Forelimb muscle (tissue), 1 donor: Measurements from ENCODE around the gene ATXN7L2. TPM values are rescaled to one million over a fixed set of nuclear protein-coding genes. Genes with fewer than 3 reads are reported as not detected.

Experiments
- DNase-seq: peaks from one replicate; pipeline ENCODE4 v3.0.0-alpha.2; 2013; ENCODE audit warnings: low read depth
- polyA plus RNA-seq: library from polyadenylated mRNA; unstranded; fragments of 120-200 nt; gene quantifications from one replicate; pipeline ENCODE4 v1.2.1, GENCODE V29; 2013; ENCODE audit not compliant: insufficient read length

Gene ATXN7L2
- polyA plus RNA-seq, 1 donor = 38.9 TPM

DNA sequence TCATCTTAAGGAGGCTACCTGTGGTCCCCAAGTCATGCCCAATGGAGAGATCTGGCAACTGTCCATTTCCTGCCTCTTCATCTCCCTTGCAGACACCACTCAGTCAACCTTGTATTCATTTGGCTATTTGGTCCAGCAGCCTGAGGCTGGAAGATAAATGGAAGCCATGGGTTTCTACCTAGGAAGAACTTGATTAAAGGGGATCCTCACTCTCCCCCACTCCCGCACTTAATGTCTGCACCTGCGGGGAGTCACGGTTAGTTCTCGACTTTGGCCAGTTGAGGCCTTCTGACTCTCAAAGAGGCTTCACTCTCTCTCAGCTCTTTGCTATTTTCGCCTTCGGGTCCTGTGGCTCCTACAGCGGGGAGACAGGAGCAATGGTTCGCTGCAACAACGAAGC lies 8.4 kb upstream of the ATXN7L2 start:
- no peak for DNase-seq

- DNase-seq = no peak
Observed at GRCh38 chr1:109476825-109477224, 6.9 kb upstream of the ATXN7L2 start.

DNA sequence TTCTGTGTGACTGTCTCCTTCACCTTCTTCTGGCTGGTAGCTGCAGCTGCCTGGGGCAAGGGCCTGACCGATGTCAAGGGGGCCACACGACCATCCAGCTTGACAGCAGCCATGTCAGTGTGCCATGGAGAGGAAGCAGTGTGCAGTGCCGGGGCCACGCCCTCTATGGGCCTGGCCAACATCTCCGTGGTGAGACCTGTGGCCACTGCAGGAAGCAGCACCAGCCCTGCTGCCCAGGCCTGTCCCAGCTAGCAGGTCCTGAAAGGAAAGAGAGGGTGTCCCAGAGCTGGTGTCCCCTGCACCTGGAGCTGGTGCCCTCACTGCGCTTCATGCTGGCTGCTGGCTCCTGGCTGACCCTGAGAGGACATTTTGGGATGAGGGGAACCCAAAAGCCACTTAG lies 5.9 kb upstream of the ATXN7L2 start:
- no peak for DNase-seq

DNA sequence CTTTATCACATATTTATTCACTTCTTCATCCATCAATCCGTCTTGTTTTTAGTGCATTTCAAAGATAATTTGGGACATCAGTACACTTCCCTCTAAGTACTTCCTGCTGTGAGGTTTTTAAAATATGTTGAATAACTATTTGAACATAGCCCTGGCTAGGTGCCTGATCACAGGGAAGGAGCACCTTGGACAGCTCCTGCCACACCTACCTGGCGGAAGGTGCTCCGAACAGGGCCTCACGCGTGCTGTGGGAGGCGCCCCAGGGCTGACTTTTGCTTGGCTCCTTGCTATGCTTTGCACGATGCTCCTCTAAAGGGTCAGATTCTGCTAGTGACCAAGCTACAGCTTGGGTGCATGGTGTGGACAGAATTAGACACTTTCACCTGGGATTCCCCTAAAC lies 4.9 kb upstream of the ATXN7L2 start:
- no peak for DNase-seq

DNA sequence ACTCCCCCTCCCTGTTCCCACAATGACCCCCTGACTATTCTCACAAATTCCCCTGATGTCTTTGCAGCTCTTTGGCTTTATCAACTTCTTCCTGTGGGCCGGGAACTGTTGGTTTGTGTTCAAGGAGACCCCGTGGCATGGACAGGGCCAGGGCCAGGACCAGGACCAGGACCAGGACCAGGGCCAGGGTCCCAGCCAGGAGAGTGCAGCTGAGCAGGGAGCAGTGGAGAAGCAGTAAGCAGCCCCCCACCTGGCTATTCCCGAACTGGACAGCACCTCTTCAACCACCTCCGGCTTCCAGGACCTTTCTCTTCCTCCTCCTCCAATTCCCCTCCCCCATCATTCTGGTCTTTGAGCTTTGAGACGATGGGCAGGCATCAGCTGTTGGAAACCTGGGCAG lies 4.4 kb upstream of the ATXN7L2 start:
- DNase-seq = no peak

- no peak for DNase-seq
Observed at GRCh38 chr1:109479901-109480300, 3.8 kb upstream of the ATXN7L2 start.

GRCh38 chr1:109481646-109482045 lies 2.1 kb upstream of the ATXN7L2 start:
- no peak for DNase-seq

DNA sequence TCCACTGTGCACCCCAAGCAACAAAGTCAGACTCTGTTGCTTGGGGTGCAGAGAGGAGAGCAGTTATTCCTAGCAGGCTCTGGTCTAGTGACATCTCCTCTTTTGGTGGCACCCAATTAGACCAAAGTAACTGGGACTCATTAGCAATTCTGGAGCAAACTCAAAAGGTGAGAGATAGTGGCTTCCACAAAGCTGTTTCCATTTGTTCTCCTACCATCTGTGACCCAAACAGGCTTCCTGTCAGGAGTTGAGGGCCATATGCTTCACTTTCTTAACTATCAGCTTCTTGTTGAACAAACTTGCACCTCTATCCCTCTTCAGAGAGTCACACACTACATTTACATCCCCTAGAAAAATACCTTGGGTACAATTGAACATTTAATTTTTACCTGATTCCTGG lies 1.5 kb upstream of the ATXN7L2 start:
- DNase-seq = no peak

DNA sequence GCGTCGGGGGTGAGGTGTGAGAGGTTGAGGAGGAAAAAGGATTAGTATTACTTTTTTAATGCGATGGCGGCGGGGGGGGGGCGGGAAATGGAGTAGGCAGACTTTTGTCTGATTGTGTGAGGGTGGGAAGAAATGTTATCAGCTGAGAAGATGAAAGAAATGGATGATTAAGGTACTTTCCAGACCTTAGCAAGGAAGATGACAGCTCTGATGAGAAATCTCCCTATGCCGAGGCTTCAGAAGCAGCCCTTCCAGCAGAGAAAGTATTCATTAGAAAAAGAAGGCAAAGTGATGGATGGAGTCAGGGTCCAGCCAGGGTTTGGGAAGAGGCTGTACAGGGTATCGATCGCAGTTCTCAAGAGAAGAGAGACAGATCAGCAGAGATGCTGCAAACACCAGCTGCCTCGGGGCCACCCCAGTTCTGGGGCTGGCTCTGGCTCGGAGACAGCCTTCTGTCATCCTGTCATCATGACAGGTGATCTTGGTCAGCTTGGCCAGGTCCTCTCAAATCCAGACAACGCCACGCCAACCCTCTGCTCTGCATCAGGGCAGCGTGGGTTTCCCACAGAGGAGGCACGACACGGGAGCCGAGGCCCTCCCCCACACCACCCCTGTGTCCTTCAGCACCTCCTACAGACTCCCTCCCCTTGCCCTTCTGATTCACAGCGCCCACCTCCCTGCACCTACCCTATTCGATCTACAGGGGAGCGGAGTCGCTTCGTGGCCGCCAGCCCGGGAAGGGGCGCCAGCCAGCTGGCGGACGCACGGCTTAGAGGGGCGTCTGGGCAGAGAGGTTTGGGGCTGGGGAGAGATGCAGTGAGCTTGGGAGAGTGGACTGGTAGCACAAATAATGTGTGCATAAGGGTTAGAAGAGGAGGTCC lies 674 bp upstream of the ATXN7L2 start:
- no peak for DNase-seq

DNA sequence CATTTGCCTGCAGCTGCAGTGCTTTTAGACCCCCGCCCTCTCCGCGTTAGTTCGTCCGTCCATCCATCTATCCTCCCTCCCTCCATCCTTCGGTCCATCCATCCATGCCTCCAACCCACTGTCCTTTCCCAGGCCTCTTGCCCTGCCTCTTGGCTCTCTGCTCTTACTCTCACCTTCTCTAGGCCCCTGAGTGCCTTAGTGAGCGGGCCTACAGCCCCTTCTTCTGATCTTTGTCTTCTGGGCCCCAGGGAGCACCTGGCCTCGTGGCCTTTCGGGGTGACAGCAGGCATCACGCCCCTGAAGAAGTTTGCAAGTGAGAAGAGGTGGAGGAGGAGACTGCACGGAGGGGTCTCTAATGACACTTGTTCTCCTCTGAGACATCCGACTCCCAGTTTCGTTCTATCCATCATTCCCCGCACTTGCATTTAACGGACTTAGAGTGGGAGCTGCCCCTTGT lies 842 bp downstream of the ATXN7L2 start:
- DNase-seq = no peak

- DNase-seq = no peak
Observed at GRCh38 chr1:109485001-109485400, 1.3 kb downstream of the ATXN7L2 start.

GRCh38 chr1:109487261-109487660 lies 3.6 kb downstream of the ATXN7L2 start:
- no peak for DNase-seq

- no peak for DNase-seq
Observed at GRCh38 chr1:109488201-109488600, 4.5 kb downstream of the ATXN7L2 start.

DNA sequence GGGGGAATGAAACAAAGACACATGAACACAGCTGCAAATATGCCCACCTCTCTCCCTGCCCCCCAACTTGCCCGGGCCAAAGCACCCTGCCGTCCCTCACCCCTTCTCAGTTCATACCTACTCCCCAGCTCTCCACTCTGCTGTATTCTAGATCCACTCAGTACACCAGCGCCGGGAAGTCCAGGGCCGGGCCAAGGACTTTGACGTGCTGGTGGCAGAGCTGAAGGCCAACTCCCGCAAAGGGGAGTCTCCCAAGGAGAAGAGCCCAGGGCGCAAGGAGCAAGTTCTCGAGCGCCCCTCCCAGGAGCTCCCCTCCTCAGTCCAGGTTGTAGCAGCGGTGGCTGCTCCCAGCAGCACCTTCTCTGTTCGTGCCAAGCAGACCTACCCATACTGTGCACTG lies 5.0 kb downstream of the ATXN7L2 start:
- no peak for DNase-seq

- DNase-seq = peak; percentile 24
Observed at GRCh38 chr1:109490029-109490933, 6.6 kb downstream of the ATXN7L2 start.

DNA sequence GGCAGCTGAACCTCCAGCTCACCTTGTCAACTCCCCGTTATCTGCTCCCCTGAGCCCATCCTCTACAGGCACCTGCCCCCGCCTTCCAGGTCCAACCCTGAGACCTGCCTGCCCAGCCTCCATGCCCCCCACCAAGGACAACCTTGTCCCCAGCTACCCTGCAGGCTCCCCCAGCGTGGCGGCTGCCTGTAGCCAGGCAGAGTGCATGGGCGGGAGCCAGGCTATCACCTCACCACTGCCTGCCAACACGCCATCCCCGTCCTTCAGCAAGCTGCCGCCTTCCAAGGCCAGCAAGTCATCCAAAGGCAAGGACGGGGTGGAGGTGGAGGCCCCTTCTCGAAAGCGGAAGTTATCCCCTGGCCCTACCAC lies 7.2 kb downstream of the ATXN7L2 start:
- DNase-seq = no peak

GRCh38 chr1:109491372-109491771 lies 7.7 kb downstream of the ATXN7L2 start:
- no peak for DNase-seq

GRCh38 chr1:109492779-109493178 lies 9.1 kb downstream of the ATXN7L2 start:
- no peak for DNase-seq

DNA sequence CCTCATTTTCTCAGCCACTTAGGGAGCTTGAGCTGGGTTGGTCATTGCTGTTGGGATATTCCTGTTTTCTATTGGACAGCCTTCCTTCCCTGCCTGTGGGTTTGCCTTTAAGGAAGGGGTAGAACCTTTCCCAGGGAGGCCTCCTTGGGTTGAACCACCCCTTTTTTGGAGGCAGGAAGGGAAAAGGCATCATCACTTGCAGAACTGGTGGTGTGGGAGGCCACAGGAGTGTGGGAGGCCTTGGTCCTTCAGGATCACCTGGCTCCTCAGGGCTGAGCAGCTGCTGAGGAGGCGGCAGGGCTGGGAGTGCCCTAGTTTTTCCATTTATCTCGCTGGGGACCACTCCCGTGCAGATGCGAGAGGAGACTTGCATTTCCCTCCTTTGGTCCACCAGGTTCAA lies 9.5 kb downstream of the ATXN7L2 start:
- DNase-seq = no peak

DNA sequence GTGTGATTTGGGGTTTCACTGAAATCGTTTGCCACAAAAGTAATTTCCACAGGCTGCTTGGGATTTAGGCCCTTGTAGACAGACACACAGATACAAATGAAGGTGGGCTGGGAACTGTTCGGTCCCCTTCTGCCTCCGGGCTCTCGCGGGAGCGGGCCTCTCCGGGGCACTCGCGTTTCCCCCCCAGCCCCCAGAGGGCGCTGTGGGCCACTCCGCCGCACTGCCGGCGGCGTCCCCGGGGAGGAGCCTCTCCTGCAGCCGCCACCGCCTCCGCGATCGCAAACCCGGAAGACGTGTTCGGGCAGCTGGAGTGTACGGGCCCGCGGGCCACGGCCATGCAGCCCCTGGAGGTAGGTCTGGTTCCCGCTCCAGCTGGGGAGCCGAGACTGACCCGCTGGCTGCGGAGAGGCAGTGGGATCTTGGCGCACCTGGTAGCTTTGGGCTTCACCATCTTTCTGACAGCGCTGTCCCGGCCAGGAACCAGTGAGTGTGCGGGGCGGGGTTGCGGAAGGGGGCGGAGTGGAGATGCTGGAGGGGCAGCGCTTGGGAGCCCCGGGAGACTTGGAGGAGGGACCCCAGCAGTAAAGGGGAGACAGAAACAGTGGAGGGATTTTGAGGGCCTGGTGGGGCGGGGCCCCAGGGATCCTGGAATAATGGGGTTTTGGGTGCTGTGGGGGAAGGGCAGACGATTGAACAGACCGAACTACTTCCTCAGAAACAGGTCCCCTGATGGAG lies 10.3 kb downstream of the ATXN7L2 start, which contains the start of gene CYB561D1:
Gene CYB561D1, plus strand, starts transcription at position 290 of the 735 bp plus-strand sequence. Its CDS starts 46 bp downstream, at position 336.
- peak; percentile 65 for DNase-seq

DNA sequence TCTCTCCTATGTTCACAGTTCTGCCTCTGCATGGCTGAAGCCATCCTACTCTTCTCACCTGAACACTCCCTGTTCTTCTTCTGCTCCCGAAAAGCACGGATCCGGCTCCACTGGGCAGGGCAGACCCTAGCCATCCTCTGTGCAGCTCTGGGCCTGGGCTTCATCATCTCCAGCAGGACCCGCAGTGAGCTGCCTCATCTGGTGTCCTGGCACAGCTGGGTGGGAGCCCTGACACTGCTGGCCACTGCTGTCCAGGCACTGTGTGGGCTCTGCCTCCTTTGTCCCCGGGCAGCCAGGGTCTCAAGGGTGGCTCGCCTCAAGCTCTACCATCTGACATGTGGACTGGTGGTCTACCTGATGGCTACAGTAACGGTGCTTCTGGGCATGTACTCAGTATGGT lies 12.0 kb downstream of the ATXN7L2 start:
- DNase-seq = no peak
